Gastrocnemius medialis (tissue), 4 donors: ENCODE results near the gene BRIP1.
"Not testable (repeated sequence)": the region's sequence is repeated elsewhere in the genome, so short reads cannot be mapped to it uniquely, and the experiment has no call there.

Experiments used
- POLR2A ChIP-seq, 2 donors: fragments of 450-650 bp; IDR thresholded peaks; one replicate each; pipeline ENCODE4 v1.6.1; 2017; ENCODE audit warnings: antibody characterized with exemption in 2 of 2, mild to moderate bottlenecking in 2 of 2, moderate library complexity in 2 of 2
- TF ChIP-seq, protein P1 (sequence below), 5 experiments: fragments of 450-650 bp in 3 of 5; fragments of 200-600 bp in 2 of 5; sonication (generic) in 2 of 5; IDR thresholded peaks in 4 of 5; conservative IDR thresholded peaks in 1 of 5; 1 replicate in 4 of 5; 2 replicates in 1 of 5; pipeline ENCODE4 v1.5.1; 2016 to 2019; ENCODE audit warnings: antibody characterized with exemption in 5 of 5, mild to moderate bottlenecking in 3 of 5, moderate library complexity in 3 of 5

DNA sequence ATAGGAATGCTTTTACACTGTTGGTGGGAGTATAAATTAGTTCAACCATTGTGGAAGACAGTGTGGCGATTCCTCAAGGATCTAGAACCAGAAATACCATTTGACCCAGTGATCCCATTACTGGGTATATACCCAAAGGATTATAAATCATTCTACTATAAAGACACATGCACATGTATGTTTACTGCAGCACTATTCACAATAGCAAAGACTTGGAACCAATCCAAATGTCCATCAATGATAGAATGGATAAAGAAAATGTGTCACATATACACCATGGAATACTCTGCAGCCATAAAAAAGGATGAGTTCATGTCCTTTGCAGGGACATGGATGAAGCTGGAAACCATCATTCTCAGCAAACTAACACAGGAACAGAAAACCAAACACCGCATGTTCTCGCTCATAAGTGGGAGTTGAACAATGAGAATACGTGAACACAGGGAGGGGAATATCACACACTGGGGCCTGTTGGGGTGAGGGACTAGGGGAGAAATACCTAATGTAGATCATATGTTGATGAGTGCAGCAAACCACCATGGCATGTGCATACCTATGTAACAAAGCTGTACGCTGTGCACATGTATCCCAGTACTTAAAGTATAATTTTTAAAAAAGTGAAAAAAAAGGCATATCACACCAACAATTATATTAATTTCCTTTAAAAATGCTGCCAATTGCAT, 196.8 kb downstream of the BRIP1 start:
- TF ChIP-seq, protein P1, sequence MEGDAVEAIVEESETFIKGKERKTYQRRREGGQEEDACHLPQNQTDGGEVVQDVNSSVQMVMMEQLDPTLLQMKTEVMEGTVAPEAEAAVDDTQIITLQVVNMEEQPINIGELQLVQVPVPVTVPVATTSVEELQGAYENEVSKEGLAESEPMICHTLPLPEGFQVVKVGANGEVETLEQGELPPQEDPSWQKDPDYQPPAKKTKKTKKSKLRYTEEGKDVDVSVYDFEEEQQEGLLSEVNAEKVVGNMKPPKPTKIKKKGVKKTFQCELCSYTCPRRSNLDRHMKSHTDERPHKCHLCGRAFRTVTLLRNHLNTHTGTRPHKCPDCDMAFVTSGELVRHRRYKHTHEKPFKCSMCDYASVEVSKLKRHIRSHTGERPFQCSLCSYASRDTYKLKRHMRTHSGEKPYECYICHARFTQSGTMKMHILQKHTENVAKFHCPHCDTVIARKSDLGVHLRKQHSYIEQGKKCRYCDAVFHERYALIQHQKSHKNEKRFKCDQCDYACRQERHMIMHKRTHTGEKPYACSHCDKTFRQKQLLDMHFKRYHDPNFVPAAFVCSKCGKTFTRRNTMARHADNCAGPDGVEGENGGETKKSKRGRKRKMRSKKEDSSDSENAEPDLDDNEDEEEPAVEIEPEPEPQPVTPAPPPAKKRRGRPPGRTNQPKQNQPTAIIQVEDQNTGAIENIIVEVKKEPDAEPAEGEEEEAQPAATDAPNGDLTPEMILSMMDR (IDR thresholded peaks at IDR 0.05 in 4 of 5, conservative IDR thresholded peaks at IDR 0.05 in 1 of 5) = not testable (repeated sequence)
- TF ChIP-seq POLR2A (IDR thresholded peaks at IDR 0.05) = not testable (repeated sequence)
